Measurements from ENCODE around the gene LRRC8B. TPM values are rescaled to one million over a fixed set of nuclear protein-coding genes. Genes with fewer than 3 reads are reported as not detected.

The LRRC8B gene
- total and polyA plus RNA-seq, 9 of the 15 experiments (the other 6 are each of a cell fraction or from before 2014, with no cell fraction given) = 4.3 to 43.7 (median 14.4) TPM

- TF ChIP-seq, protein P1, sequence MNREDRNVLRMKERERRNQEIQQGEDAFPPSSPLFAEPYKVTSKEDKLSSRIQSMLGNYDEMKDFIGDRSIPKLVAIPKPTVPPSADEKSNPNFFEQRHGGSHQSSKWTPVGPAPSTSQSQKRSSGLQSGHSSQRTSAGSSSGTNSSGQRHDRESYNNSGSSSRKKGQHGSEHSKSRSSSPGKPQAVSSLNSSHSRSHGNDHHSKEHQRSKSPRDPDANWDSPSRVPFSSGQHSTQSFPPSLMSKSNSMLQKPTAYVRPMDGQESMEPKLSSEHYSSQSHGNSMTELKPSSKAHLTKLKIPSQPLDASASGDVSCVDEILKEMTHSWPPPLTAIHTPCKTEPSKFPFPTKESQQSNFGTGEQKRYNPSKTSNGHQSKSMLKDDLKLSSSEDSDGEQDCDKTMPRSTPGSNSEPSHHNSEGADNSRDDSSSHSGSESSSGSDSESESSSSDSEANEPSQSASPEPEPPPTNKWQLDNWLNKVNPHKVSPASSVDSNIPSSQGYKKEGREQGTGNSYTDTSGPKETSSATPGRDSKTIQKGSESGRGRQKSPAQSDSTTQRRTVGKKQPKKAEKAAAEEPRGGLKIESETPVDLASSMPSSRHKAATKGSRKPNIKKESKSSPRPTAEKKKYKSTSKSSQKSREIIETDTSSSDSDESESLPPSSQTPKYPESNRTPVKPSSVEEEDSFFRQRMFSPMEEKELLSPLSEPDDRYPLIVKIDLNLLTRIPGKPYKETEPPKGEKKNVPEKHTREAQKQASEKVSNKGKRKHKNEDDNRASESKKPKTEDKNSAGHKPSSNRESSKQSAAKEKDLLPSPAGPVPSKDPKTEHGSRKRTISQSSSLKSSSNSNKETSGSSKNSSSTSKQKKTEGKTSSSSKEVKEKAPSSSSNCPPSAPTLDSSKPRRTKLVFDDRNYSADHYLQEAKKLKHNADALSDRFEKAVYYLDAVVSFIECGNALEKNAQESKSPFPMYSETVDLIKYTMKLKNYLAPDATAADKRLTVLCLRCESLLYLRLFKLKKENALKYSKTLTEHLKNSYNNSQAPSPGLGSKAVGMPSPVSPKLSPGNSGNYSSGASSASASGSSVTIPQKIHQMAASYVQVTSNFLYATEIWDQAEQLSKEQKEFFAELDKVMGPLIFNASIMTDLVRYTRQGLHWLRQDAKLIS (CRISPR knock-in tag; IDR thresholded peaks at IDR 0.05) = no peak; the same call in 1 of the 2 replicates
- peak; percentile 96 for TF ChIP-seq ZNF217 (CRISPR knock-in tag; IDR thresholded peaks at IDR 0.05)
- no peak for TF ChIP-seq ZNF165 (CRISPR knock-in tag; IDR thresholded peaks at IDR 0.05; ENCODE audit: borderline replicate concordance)
- TF ChIP-seq, protein P2, sequence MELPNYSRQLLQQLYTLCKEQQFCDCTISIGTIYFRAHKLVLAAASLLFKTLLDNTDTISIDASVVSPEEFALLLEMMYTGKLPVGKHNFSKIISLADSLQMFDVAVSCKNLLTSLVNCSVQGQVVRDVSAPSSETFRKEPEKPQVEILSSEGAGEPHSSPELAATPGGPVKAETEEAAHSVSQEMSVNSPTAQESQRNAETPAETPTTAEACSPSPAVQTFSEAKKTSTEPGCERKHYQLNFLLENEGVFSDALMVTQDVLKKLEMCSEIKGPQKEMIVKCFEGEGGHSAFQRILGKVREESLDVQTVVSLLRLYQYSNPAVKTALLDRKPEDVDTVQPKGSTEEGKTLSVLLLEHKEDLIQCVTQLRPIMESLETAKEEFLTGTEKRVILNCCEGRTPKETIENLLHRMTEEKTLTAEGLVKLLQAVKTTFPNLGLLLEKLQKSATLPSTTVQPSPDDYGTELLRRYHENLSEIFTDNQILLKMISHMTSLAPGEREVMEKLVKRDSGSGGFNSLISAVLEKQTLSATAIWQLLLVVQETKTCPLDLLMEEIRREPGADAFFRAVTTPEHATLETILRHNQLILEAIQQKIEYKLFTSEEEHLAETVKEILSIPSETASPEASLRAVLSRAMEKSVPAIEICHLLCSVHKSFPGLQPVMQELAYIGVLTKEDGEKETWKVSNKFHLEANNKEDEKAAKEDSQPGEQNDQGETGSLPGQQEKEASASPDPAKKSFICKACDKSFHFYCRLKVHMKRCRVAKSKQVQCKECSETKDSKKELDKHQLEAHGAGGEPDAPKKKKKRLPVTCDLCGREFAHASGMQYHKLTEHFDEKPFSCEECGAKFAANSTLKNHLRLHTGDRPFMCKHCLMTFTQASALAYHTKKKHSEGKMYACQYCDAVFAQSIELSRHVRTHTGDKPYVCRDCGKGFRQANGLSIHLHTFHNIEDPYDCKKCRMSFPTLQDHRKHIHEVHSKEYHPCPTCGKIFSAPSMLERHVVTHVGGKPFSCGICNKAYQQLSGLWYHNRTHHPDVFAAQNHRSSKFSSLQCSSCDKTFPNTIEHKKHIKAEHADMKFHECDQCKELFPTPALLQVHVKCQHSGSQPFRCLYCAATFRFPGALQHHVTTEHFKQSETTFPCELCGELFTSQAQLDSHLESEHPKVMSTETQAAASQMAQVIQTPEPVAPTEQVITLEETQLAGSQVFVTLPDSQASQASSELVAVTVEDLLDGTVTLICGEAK (IDR thresholded peaks at IDR 0.05) = no peak
- TF ChIP-seq, protein P2 (CRISPR knock-in tag; IDR thresholded peaks at IDR 0.05) = peak; percentile 89
- no peak for TF ChIP-seq EGR1 (conservative IDR thresholded peaks at IDR 0.05)
- TF ChIP-seq CLOCK (CRISPR knock-in tag; IDR thresholded peaks at IDR 0.05; ENCODE audit: borderline replicate concordance) = no peak
- no peak for TF ChIP-seq SRSF3 (IDR thresholded peaks at IDR 0.05; ENCODE audit: insufficient read depth, low read length)
- TF ChIP-seq, protein P3, sequence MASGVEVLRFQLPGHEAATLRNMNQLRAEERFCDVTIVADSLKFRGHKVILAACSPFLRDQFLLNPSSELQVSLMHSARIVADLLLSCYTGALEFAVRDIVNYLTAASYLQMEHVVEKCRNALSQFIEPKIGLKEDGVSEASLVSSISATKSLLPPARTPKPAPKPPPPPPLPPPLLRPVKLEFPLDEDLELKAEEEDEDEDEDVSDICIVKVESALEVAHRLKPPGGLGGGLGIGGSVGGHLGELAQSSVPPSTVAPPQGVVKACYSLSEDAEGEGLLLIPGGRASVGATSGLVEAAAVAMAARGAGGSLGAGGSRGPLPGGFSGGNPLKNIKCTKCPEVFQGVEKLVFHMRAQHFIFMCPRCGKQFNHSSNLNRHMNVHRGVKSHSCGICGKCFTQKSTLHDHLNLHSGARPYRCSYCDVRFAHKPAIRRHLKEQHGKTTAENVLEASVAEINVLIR (CRISPR knock-in tag; IDR thresholded peaks at IDR 0.05) = no peak
Observed at GRCh38 chr1:89523572-89524368, 859 bp upstream of the LRRC8B start (continued).
